HepG2 (cell line): ENCODE data around the gene WSB2. TPM values are rescaled to one million over a fixed set of nuclear protein-coding genes. Genes with fewer than 3 reads are reported as not detected.

Source experiments
- ATAC-seq: fragments of 200-7000 bp; cut with Tn5 transposase; 3 replicates; pipeline ENCODE4 v1.9.1; 2020; ENCODE audit warnings: mild to moderate bottlenecking, moderate library complexity
- BruUV-seq: library from RNA; stranded (reverse); fragments of 400-500 nt; replicated peaks from 2 replicates; lab custom pipeline; 2021; lab: Mats Ljungman, UMichigan
- CTCF ChIA-PET: fragments of 300-600 bp; formaldehyde crosslinking; extraction: SDS; loops from one replicate; lab custom pipeline; 2021; ENCODE audit warnings: low total read pairs, inconsistent platforms, low intra/inter-chr PET ratio; lab: Yijun Ruan, JAX
- POLR2A ChIA-PET: fragments of 350-600 bp; sonication (Branson Sonifier 250); formaldehyde crosslinking; loops from one replicate; lab custom pipeline; 2020; ENCODE audit warnings: antibody characterized with exemption, inconsistent platforms; lab: Yijun Ruan, JAX
- DNase-seq: peaks from one replicate; pipeline ENCODE4 v3.0.0-alpha.2; 2015; ENCODE audit warnings: low spot score
- FAIRE-seq: peaks from 3 replicates; lab custom pipeline; 2011; peaks lifted over from hg19 to GRCh38; lab: Jason Lieb, UNC
- H2AFZ ChIP-seq: one replicate; pipeline ENCODE4 v1.6.1; 2011; ENCODE audit warnings: low read length, inconsistent platforms
- H3K27ac ChIP-seq: fragments of 300-600 bp; 3 replicates; pipeline ENCODE4 v1.8.0; 2011; ENCODE audit warnings: mixed run types, mild to moderate bottlenecking, mixed read lengths, low read length, inconsistent platforms; ENCODE audit not compliant: insufficient read depth; ENCODE audit errors: extremely low read length
- H3K27me3 ChIP-seq, 2 experiments: fragments of 200-600 bp in 1 of 2; 2 replicates in 1 of 2; 3 replicates in 1 of 2; pipeline versions ENCODE4 v1.6.0 to v1.8.0; 2011; ENCODE audit warnings: low read length in 2 of 2, mild to moderate bottlenecking in 2 of 2, moderate library complexity in 2 of 2, inconsistent platforms in 1 of 2; ENCODE audit not compliant: insufficient read depth in 2 of 2, control insufficient read depth in 1 of 2
- H3K36me3 ChIP-seq, 2 experiments: fragments of 200-600 bp in 1 of 2; replicated peaks in 1 of 2; 2 replicates in 1 of 2; 3 replicates in 1 of 2; pipeline versions ENCODE4 v1.5.1 to v1.8.0; 2011; ENCODE audit warnings: low read length in 2 of 2, inconsistent platforms in 1 of 2; ENCODE audit not compliant: insufficient read depth in 2 of 2, control insufficient read depth in 1 of 2
- H3K4me1 ChIP-seq: 2 replicates; pipeline ENCODE4 v1.5.1; 2012; ENCODE audit warnings: low read length, inconsistent platforms; ENCODE audit not compliant: insufficient read depth
- H3K4me2 ChIP-seq: 2 replicates; pipeline ENCODE4 v1.6.0; 2011; ENCODE audit warnings: low read depth, low read length, inconsistent platforms
- H3K4me3 ChIP-seq, 3 experiments: fragments of 200-600 bp in 1 of 3; sonication (generic), shearing (Covaris generic) in 1 of 3; replicated peaks in 1 of 3; 2 replicates each; pipeline ENCODE4 v1.5.1; 2011 to 2016; ENCODE audit warnings: low read length in 3 of 3, inconsistent platforms in 2 of 3, low read depth in 2 of 3, mild to moderate bottlenecking in 2 of 3, control low read depth in 1 of 3, mixed read lengths in 1 of 3; ENCODE audit not compliant: insufficient read depth in 1 of 3
- H3K79me2 ChIP-seq: one replicate; pipeline ENCODE4 v1.6.1; 2011; ENCODE audit warnings: low read length, inconsistent platforms; ENCODE audit not compliant: insufficient read depth
- H3K9ac ChIP-seq: 2 replicates; pipeline ENCODE4 v1.6.0; 2011; ENCODE audit warnings: mild to moderate bottlenecking, low read depth, low read length, inconsistent platforms; ENCODE audit not compliant: insufficient read depth
- H3K9me3 ChIP-seq: 2 replicates; pipeline ENCODE4 v1.5.1; 2012; ENCODE audit warnings: mild to moderate bottlenecking, low read length
- H4K20me1 ChIP-seq: 2 replicates; pipeline ENCODE4 v1.6.0; 2011; ENCODE audit warnings: inconsistent platforms, mild to moderate bottlenecking, low read length, moderate library complexity; ENCODE audit not compliant: insufficient read depth
- AGO2 ChIP-seq: fragments of 200-400 bp; formaldehyde crosslinking; optimal IDR thresholded peaks from 2 replicates; pipeline ENCODE3; 2017; ENCODE audit warnings: mild to moderate bottlenecking, low read depth, low read length, moderate library complexity
- ESRRA ChIP-seq: sonication (generic); formaldehyde crosslinking; IDR thresholded peaks from 2 replicates; pipeline ENCODE4 v1.5.1; 2020; ENCODE audit warnings: mild to moderate bottlenecking, low read depth, missing genetic modification reagents
- FOSL1 ChIP-seq: sonication (generic); formaldehyde crosslinking; IDR thresholded peaks from 2 replicates; pipeline ENCODE4 v1.9.0; 2021; ENCODE audit warnings: missing genetic modification reagents, borderline replicate concordance
- GMEB1 ChIP-seq: sonication (generic); formaldehyde crosslinking; IDR thresholded peaks from 2 replicates; pipeline ENCODE4 v1.5.1; 2020; ENCODE audit warnings: missing genetic modification reagents, mild to moderate bottlenecking, borderline replicate concordance
- KDM5A ChIP-seq: fragments of 200-600 bp; sonication (generic); IDR thresholded peaks from 2 replicates; pipeline ENCODE4 v1.7.0; 2018; ENCODE audit warnings: antibody characterized with exemption, mild to moderate bottlenecking, low read length, borderline replicate concordance
- KDM6A ChIP-seq: IDR thresholded peaks from 2 replicates; pipeline ENCODE4 v1.6.1; 2016; ENCODE audit warnings: low read depth
- KLF16 ChIP-seq, 2 experiments: sonication (generic) in 1 of 2; formaldehyde crosslinking in 1 of 2; IDR thresholded peaks; 2 replicates each; pipeline versions ENCODE4 v1.6.1 to v1.8.0; 2016 to 2023; ENCODE audit warnings: missing genetic modification reagents in 2 of 2, missing compliant biosample characterization in 1 of 2
- NAIF1 ChIP-seq: sonication (generic); formaldehyde crosslinking; IDR thresholded peaks from 2 replicates; pipeline ENCODE4 v1.5.0; 2020; ENCODE audit warnings: mild to moderate bottlenecking, missing genetic modification reagents, borderline replicate concordance
- NPAS2 ChIP-seq: sonication (generic); formaldehyde crosslinking; IDR thresholded peaks from 2 replicates; pipeline ENCODE4 v1.8.0; 2022; ENCODE audit warnings: mild to moderate bottlenecking, missing genetic modification reagents, borderline replicate concordance
- NR2C2 ChIP-seq: sonication (generic); formaldehyde crosslinking; IDR thresholded peaks from 2 replicates; pipeline ENCODE4 v1.4.0; 2020; ENCODE audit warnings: missing genetic modification reagents, mild to moderate bottlenecking, moderate library complexity, borderline replicate concordance
- RBM22 ChIP-seq: fragments of 200-400 bp; formaldehyde crosslinking; optimal IDR thresholded peaks from 2 replicates; pipeline ENCODE3; 2017; ENCODE audit warnings: mild to moderate bottlenecking, low read length, moderate library complexity
- ZMYM4 ChIP-seq: sonication (generic); formaldehyde crosslinking; IDR thresholded peaks from 2 replicates; pipeline ENCODE4 v1.8.1; 2023; ENCODE audit warnings: mild to moderate bottlenecking, missing genetic modification reagents
- ZNF121 ChIP-seq: sonication (generic); formaldehyde crosslinking; IDR thresholded peaks from 2 replicates; pipeline ENCODE4 v1.5.0; 2020; ENCODE audit warnings: mild to moderate bottlenecking, missing genetic modification reagents
- ZNF124 ChIP-seq: sonication (generic); formaldehyde crosslinking; IDR thresholded peaks from 2 replicates; pipeline ENCODE4 v1.4.0; 2020; ENCODE audit warnings: missing genetic modification reagents
- ZNF770 ChIP-seq: sonication (generic); formaldehyde crosslinking; IDR thresholded peaks from 2 replicates; pipeline ENCODE4 v1.5.0; 2020; ENCODE audit warnings: mild to moderate bottlenecking, missing genetic modification reagents
- WGBS: methylation state at CpG from one replicate; pipeline ENCODE4 v1.1.6; 2017; ENCODE audit warnings: low lambda C conversion rate; 5-methylcytosine and 5-hydroxymethylcytosine counted together
- in situ Hi-C: cut with HindIII; loops from 2 replicates; pipeline ENCODE4 v1.10.0; 2017; ENCODE audit warnings: low pct_unique_long_range_greater_than_20kb; ENCODE audit not compliant: extremely low pct_ligation_motif_present
- intact Hi-C: fragments of 100-400 bp; cut with micrococcal nuclease; formaldehyde crosslinking; loops from one replicate; pipeline ENCODE4 v1.10.0; 2022; ENCODE audit not compliant: unreplicated experiment
- polyA plus RNA-seq, 8 experiments: library from polyadenylated mRNA; depleted of rRNA in 3 of 8; stranded (reverse) in 7 of 8; unstranded in 1 of 8; fragments of >200 nt; fragmentation: Illumina TruSeq in 4 of 8; extraction: Trizol in 4 of 8; gene quantifications; 2 replicates each; pipeline versions ENCODE4 v1.2.1 to v1.2.3, GENCODE V29; 2011 to 2016; ENCODE audit warnings: low read depth in 4 of 8, missing spikeins in 1 of 8, mixed read lengths in 1 of 8; ENCODE audit not compliant: insufficient read depth in 1 of 8
- total RNA-seq, 5 experiments: library from RNA; depleted of rRNA; stranded (reverse); fragments of >200 nt; fragmentation: Illumina TruSeq; extraction: Trizol; gene quantifications; 2 replicates each; pipeline ENCODE4 v1.2.3, GENCODE V29; 2016; ENCODE audit warnings: low read depth in 1 of 5

Gene WSB2
- total and polyA plus RNA-seq, 2 of the 13 experiments (the other 11 are each of a cell fraction or from before 2014, with no cell fraction given) = 31.0 to 82.8 TPM

GRCh38 chr12:118058881-118059280, 2.1 kb downstream of the WSB2 start:
- Histone ChIP-seq H3K27me3 (no peaks in the 10 kb centered on the region; a peak in 1 of 5 replicates), H4K20me1 (no peaks in the 10 kb centered on the region), H3K27ac (no peak overlapping the region), H3K4me3 (no peak overlapping the region), H3K79me2 (peaks cover 18% of the 10 kb centered on the region), H3K4me2 (no peak overlapping the region), H2AFZ (no peak overlapping the region), H3K9ac (no peak overlapping the region), H3K36me3 (no peaks in the 10 kb centered on the region), H3K4me1 (peaks cover 71% of the 10 kb centered on the region), H3K9me3 (no peaks in the 10 kb centered on the region)
- POLR2A ChIA-PET = no interaction called here
- FAIRE-seq (no peak), ATAC-seq (no peak), DNase-seq (no peak)
- 95% methylated on average over 8 of the region's 8 CpGs for WGBS
- TF ChIP-seq KDM5A (no peak), GMEB1 (no peak)
- intact Hi-C loops = no loop called here
- in situ Hi-C loops = no loop called here
- BruUV-seq = no TSS peak
- CTCF ChIA-PET = no interaction called here

GRCh38 chr12:118058227-118058626, 2.8 kb downstream of the WSB2 start:
- no TSS peak for BruUV-seq
- DNase-seq = no peak
- Histone ChIP-seq H4K20me1 (no peaks in the 10 kb centered on the region), H3K36me3 (no peaks in the 10 kb centered on the region), H3K4me3 (no peak overlapping the region), H3K27me3 (no peaks in the 10 kb centered on the region; a peak in 1 of 5 replicates), H3K4me1 (peaks cover 71% of the 10 kb centered on the region), H3K9ac (no peak overlapping the region), H3K9me3 (no peaks in the 10 kb centered on the region), H3K27ac (no peak overlapping the region), H2AFZ (no peak overlapping the region), H3K4me2 (no peak overlapping the region), H3K79me2 (peaks cover 18% of the 10 kb centered on the region)
- intact Hi-C loops (no loop called here), in situ Hi-C loops (no loop called here)
- ChIA-PET CTCF (no interaction called here), POLR2A (interaction anchor here (0.7 kb wide), 1 partner anchor 314 kb away, joined by 3 read pairs; the partner anchor contains the start of gene TAOK3)
- no peak for ATAC-seq
- FAIRE-seq = no peak
- WGBS = 91% methylated on average over 7 of the region's 7 CpGs
- no peak for TF ChIP-seq FOSL1
- TF ChIP-seq KLF16 (CRISPR knock-in tag; IDR thresholded peaks at IDR 0.05) = no peak
- TF ChIP-seq NPAS2 (CRISPR knock-in tag) = no peak
- 0 out of 2 replicates have a peak, but pooled peaks have one; percentile 9 for TF ChIP-seq ZNF121 (CRISPR knock-in tag)
- no peak for TF ChIP-seq AGO2
- TF ChIP-seq ZMYM4 (CRISPR knock-in tag) = no peak
- no peak for TF ChIP-seq NAIF1 (CRISPR knock-in tag)
- TF ChIP-seq NR2C2 (CRISPR knock-in tag) = no peak
- no peak for TF ChIP-seq ESRRA (CRISPR knock-in tag)
- no peak for TF ChIP-seq KDM6A (CRISPR knock-in tag)
- no peak for TF ChIP-seq ZNF124 (CRISPR knock-in tag)
- TF ChIP-seq ZNF770 (CRISPR knock-in tag) = peak; percentile 61
- TF ChIP-seq RBM22 = no peak
